Loucy (cell line): Measurements from ENCODE around the gene C5orf52.

Experiments
- CTCF ChIP-seq: fragments of 200-600 bp; sonication (generic); conservative IDR thresholded peaks from 2 replicates; pipeline ENCODE4 v1.5.1; 2014; ENCODE audit warnings: mild to moderate bottlenecking, antibody characterized with exemption, low read length
- EZH2phosphoT487 ChIP-seq: fragments of 200-600 bp; IDR thresholded peaks from 2 replicates; pipeline ENCODE4 v1.6.1; 2018; ENCODE audit warnings: antibody characterized with exemption, mild to moderate bottlenecking, moderate library complexity, borderline replicate concordance

DNA sequence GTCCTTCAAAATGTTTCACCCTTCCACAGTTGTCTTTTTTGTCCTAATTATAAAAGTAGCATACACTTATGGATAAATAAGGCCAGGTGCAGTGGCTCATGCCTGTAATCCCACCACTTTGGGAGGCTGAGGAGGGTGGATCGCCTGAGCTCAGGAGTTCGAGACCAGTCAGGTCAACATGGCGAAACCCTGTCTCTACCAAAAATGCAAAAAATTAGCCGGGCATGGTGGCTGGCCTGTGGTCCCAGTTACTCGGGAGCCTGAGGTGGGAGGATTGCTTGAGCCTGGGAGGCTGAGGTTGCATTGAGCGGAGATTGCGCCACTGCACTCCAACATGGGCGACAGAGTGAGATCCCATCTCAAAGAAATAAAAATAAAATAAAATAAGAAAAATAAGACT is 1.6 kb downstream of the C5orf52 start:
- no peak for TF ChIP-seq EZH2phosphoT487
- no peak for TF ChIP-seq CTCF
